ENCODE data around the gene IFIH1.

The IFIH1 gene

DNA sequence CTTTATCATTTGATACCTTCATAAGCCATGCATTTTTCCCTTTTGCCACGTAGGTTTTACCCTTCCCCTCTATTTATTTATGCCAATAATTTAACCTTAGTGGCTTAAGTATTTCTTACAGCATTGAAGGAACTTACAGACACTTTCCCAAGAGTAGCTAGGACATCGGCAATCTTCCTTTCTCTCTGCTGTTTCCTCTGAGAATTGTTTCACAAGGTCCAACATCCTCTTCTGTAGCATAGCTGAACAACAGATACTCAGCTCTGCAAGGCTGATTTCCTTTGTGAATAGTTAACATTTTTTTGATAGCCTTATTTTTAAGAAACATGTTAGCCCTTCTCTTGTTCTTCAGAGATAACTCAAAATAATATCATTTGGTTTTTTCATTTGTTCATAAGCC, 24.4 kb upstream of the IFIH1 start:
- no peak overlapping the region for H2AK5ac ChIP-seq (ENCODE audit: low read length)
- no peaks in the 10 kb centered on the region for H3K27me3 ChIP-seq (ENCODE audit: insufficient read depth, low read length, poor library complexity)
- no peak overlapping the region for H3K56ac ChIP-seq (ENCODE audit: low read length)
- DNase-seq, result no peak
- no peak overlapping the region for H2BK15ac ChIP-seq (replicated peaks; ENCODE audit: low read depth)
- H3K18ac ChIP-seq (ENCODE audit: low read length), result no peak overlapping the region
- H3K36me3 ChIP-seq (ENCODE audit: control insufficient read depth, insufficient read depth, low read length), result no peaks in the 10 kb centered on the region
- no CpG with 5 or more reads among the region's 2 CpGs for WGBS (ENCODE audit: extremely low coverage, insufficient coverage, low lambda C conversion rate)
- H2BK120ac ChIP-seq (ENCODE audit: low read depth, low read length), result no peak overlapping the region
- no peak overlapping the region for H3K4me3 ChIP-seq (ENCODE audit: low read length)
- no peak overlapping the region for H3K23ac ChIP-seq (ENCODE audit: low read length)
- H3K4ac ChIP-seq (ENCODE audit: low read depth, low read length), result no peak overlapping the region
- H4K5ac ChIP-seq (ENCODE audit: low read length), result no peak overlapping the region
- H3K4me2 ChIP-seq (ENCODE audit: low read length), result no peak overlapping the region
- H3K27ac ChIP-seq (ENCODE audit: low read depth, low read length), result no peak overlapping the region
- no peak overlapping the region for H2BK5ac ChIP-seq (ENCODE audit: low read length)
- no peak overlapping the region for H3K9ac ChIP-seq (ENCODE audit: low read length)
- no peak overlapping the region for H4K8ac ChIP-seq (ENCODE audit: low read depth, low read length)
- H3K79me2 ChIP-seq (ENCODE audit: control insufficient read depth, insufficient read depth, low read length), result no peaks in the 10 kb centered on the region
- H3K4me1 ChIP-seq (ENCODE audit: control insufficient read depth, low read depth, low read length), result no peaks in the 10 kb centered on the region
- peaks cover 1% of the 10 kb centered on the region for H3K79me1 ChIP-seq (ENCODE audit: low read length)

DNA sequence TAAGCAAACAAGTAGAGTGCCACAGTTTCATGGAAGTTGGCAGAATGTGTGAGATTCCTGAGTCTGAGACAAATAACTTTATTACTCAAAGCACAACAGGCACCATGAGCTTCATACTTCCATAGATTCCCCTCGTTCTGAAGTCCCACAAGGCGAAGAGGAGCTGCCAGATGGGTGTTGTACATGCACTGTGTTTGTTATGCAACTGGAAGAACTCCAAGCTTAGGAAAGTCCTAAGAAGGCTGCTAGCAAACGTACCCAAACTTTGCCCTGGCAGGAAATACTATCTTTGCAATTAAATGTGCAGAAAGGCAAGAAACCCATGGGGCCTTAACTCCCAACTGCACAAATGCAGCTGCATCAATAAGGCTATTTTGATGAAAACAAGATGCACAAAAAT, 23.8 kb upstream of the IFIH1 start:
- Histone ChIP-seq H3K4me3 (ENCODE audit: low read length) (no peak overlapping the region), H3K56ac (ENCODE audit: low read length) (no peak overlapping the region), H3K27me3 (ENCODE audit: insufficient read depth, low read length, poor library complexity) (no peaks in the 10 kb centered on the region), H3K4me2 (ENCODE audit: low read length) (no peak overlapping the region), H3K27ac (ENCODE audit: low read depth, low read length) (no peak overlapping the region), H4K5ac (ENCODE audit: low read length) (no peak overlapping the region), H3K79me1 (ENCODE audit: low read length) (peaks cover 1% of the 10 kb centered on the region), H3K18ac (ENCODE audit: low read length) (no peak overlapping the region), H3K79me2 (ENCODE audit: control insufficient read depth, insufficient read depth, low read length) (no peaks in the 10 kb centered on the region), H2BK120ac (ENCODE audit: low read depth, low read length) (no peak overlapping the region), H3K4ac (ENCODE audit: low read depth, low read length) (no peak overlapping the region), H3K4me1 (ENCODE audit: control insufficient read depth, low read depth, low read length) (no peaks in the 10 kb centered on the region), H2BK15ac (replicated peaks; ENCODE audit: low read depth) (no peak overlapping the region), H3K23ac (ENCODE audit: low read length) (no peak overlapping the region), H2BK5ac (ENCODE audit: low read length) (no peak overlapping the region), H2AK5ac (ENCODE audit: low read length) (no peak overlapping the region), H4K8ac (ENCODE audit: low read depth, low read length) (no peak overlapping the region), H3K36me3 (ENCODE audit: control insufficient read depth, insufficient read depth, low read length) (no peaks in the 10 kb centered on the region), H3K9ac (ENCODE audit: low read length) (no peak overlapping the region)
- WGBS (ENCODE audit: extremely low coverage, insufficient coverage, low lambda C conversion rate), result no CpG with 5 or more reads among the region's 3 CpGs
- no peak for DNase-seq

DNA sequence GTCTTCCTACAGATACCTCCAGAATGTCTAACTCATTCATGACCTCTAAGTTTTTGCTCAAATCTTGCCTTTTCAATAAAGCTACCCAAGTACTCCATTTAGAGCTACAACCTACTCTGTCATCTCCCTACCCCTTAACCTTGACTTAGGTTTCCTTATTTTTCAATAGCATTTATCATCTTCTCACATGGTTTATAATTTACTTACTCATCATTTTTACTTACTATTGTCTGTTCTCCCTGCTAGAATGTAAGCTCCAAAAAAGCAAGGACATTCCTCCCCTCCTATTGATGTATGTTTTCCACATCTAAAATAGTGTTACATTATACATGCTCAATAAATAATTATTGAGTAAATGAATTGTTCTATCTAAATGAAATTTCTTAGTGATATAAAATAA, 22.3 kb upstream of the IFIH1 start:
- H3K4me1 ChIP-seq (ENCODE audit: control insufficient read depth, low read depth, low read length), result no peaks in the 10 kb centered on the region
- H2BK120ac ChIP-seq (ENCODE audit: low read depth, low read length), result no peak overlapping the region
- H2BK15ac ChIP-seq (replicated peaks; ENCODE audit: low read depth), result no peak overlapping the region
- no peak overlapping the region for H3K9ac ChIP-seq (ENCODE audit: low read length)
- no peak overlapping the region for H3K4me2 ChIP-seq (ENCODE audit: low read length)
- H3K23ac ChIP-seq (ENCODE audit: low read length), result no peak overlapping the region
- no peak overlapping the region for H2BK5ac ChIP-seq (ENCODE audit: low read length)
- H2AK5ac ChIP-seq (ENCODE audit: low read length), result no peak overlapping the region
- no peak overlapping the region for H3K18ac ChIP-seq (ENCODE audit: low read length)
- no peak overlapping the region for H3K4ac ChIP-seq (ENCODE audit: low read depth, low read length)
- no peak overlapping the region for H3K4me3 ChIP-seq (ENCODE audit: low read length)
- no peak overlapping the region for H3K56ac ChIP-seq (ENCODE audit: low read length)
- H4K5ac ChIP-seq (ENCODE audit: low read length), result no peak overlapping the region
- H3K79me1 ChIP-seq (ENCODE audit: low read length), result no peaks in the 10 kb centered on the region
- no peaks in the 10 kb centered on the region for H3K36me3 ChIP-seq (ENCODE audit: control insufficient read depth, insufficient read depth, low read length)
- H3K27ac ChIP-seq (ENCODE audit: low read depth, low read length), result no peak overlapping the region
- no peak for DNase-seq
- H3K27me3 ChIP-seq (ENCODE audit: insufficient read depth, low read length, poor library complexity), result no peaks in the 10 kb centered on the region
- no peak overlapping the region for H4K8ac ChIP-seq (ENCODE audit: low read depth, low read length)
- no peaks in the 10 kb centered on the region for H3K79me2 ChIP-seq (ENCODE audit: control insufficient read depth, insufficient read depth, low read length)

- Histone ChIP-seq H3K18ac (ENCODE audit: low read length) (no peak overlapping the region), H3K79me2 (ENCODE audit: control insufficient read depth, insufficient read depth, low read length) (no peaks in the 10 kb centered on the region), H4K5ac (ENCODE audit: low read length) (no peak overlapping the region), H2BK120ac (ENCODE audit: low read depth, low read length) (no peak overlapping the region), H3K23ac (ENCODE audit: low read length) (no peak overlapping the region), H3K79me1 (ENCODE audit: low read length) (no peaks in the 10 kb centered on the region), H3K4ac (ENCODE audit: low read depth, low read length) (no peak overlapping the region), H3K4me2 (ENCODE audit: low read length) (no peak overlapping the region), H3K27me3 (ENCODE audit: insufficient read depth, low read length, poor library complexity) (no peaks in the 10 kb centered on the region), H3K36me3 (ENCODE audit: control insufficient read depth, insufficient read depth, low read length) (no peaks in the 10 kb centered on the region), H2BK5ac (ENCODE audit: low read length) (no peak overlapping the region), H2BK15ac (replicated peaks; ENCODE audit: low read depth) (no peak overlapping the region), H3K4me1 (ENCODE audit: control insufficient read depth, low read depth, low read length) (no peaks in the 10 kb centered on the region), H4K8ac (ENCODE audit: low read depth, low read length) (no peak overlapping the region), H2AK5ac (ENCODE audit: low read length) (no peak overlapping the region), H3K9ac (ENCODE audit: low read length) (no peak overlapping the region), H3K4me3 (ENCODE audit: low read length) (no peak overlapping the region), H3K56ac (ENCODE audit: low read length) (no peak overlapping the region), H3K27ac (ENCODE audit: low read depth, low read length) (no peak overlapping the region)
- no peak for DNase-seq
- WGBS (ENCODE audit: extremely low coverage, insufficient coverage, low lambda C conversion rate), result no CpG with 5 or more reads among the region's 2 CpGs
Measured at GRCh38 chr2:162337868-162338267, 19.4 kb upstream of the IFIH1 start.

DNA sequence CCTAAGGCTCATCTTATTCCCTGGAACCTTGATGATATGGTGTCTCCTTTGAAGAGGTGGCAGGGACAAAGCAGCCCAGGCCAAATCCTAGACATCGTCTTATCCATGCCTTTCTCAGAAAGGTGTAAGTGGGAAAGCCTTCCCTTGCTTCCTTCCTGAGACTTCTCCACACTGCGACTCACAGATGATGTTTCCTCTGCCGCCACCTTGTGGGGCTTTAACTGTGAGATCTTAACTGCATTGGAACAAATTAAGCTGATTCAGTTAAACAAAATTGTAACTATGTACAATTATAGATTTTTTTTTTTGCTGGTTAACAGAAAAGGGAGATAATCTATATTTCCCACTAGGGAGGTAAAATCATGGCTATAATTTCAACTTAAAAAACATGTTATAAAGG, 15.5 kb upstream of the IFIH1 start:
- Histone ChIP-seq H3K4me2 (ENCODE audit: low read length) (no peak overlapping the region), H2BK120ac (ENCODE audit: low read depth, low read length) (no peak overlapping the region), H3K79me2 (ENCODE audit: control insufficient read depth, insufficient read depth, low read length) (no peaks in the 10 kb centered on the region), H4K5ac (ENCODE audit: low read length) (no peak overlapping the region), H3K4ac (ENCODE audit: low read depth, low read length) (no peak overlapping the region), H3K4me3 (ENCODE audit: low read length) (no peak overlapping the region), H3K23ac (ENCODE audit: low read length) (no peak overlapping the region), H3K27me3 (ENCODE audit: insufficient read depth, low read length, poor library complexity) (no peaks in the 10 kb centered on the region), H2BK15ac (replicated peaks; ENCODE audit: low read depth) (no peak overlapping the region), H3K27ac (ENCODE audit: low read depth, low read length) (no peak overlapping the region), H2BK5ac (ENCODE audit: low read length) (no peak overlapping the region), H3K9ac (ENCODE audit: low read length) (no peak overlapping the region), H4K8ac (ENCODE audit: low read depth, low read length) (peak overlapping the region; percentile 39), H3K18ac (ENCODE audit: low read length) (no peak overlapping the region), H3K36me3 (ENCODE audit: control insufficient read depth, insufficient read depth, low read length) (no peaks in the 10 kb centered on the region), H3K4me1 (ENCODE audit: control insufficient read depth, low read depth, low read length) (no peaks in the 10 kb centered on the region), H3K79me1 (ENCODE audit: low read length) (no peaks in the 10 kb centered on the region), H2AK5ac (ENCODE audit: low read length) (no peak overlapping the region), H3K56ac (ENCODE audit: low read length) (no peak overlapping the region)
- peak; percentile 67 for DNase-seq
- WGBS (ENCODE audit: extremely low coverage, insufficient coverage, low lambda C conversion rate), result no CpG with 5 or more reads among the region's 3 CpGs

DNA sequence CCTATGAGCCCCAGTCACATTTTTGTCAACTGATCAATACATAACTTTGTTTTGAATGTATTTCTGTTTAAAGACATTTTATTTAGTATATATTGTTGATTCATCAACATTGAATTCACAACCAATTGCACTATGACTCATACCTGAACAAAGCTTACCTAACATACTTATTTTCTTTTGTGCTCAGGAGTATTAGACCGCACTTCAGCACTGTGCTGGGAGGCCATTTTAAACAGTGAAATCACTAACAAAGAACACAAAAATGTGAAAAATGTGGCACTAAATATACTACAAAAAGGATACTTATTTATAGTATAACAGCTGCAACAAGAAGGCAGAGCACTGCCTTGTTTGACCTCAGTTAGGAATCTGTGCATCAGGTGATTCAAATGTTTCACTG, 12.4 kb upstream of the IFIH1 start:
- no peaks in the 10 kb centered on the region for H3K27me3 ChIP-seq (ENCODE audit: insufficient read depth, low read length, poor library complexity)
- H3K4me3 ChIP-seq (ENCODE audit: low read length), result no peak overlapping the region
- H3K4me2 ChIP-seq (ENCODE audit: low read length), result no peak overlapping the region
- H2AK5ac ChIP-seq (ENCODE audit: low read length), result no peak overlapping the region
- H2BK120ac ChIP-seq (ENCODE audit: low read depth, low read length), result no peak overlapping the region
- H3K18ac ChIP-seq (ENCODE audit: low read length), result no peak overlapping the region
- H3K36me3 ChIP-seq (ENCODE audit: control insufficient read depth, insufficient read depth, low read length), result no peaks in the 10 kb centered on the region
- H4K5ac ChIP-seq (ENCODE audit: low read length), result no peak overlapping the region
- no peak overlapping the region for H2BK5ac ChIP-seq (ENCODE audit: low read length)
- H4K8ac ChIP-seq (ENCODE audit: low read depth, low read length), result no peak overlapping the region
- H3K27ac ChIP-seq (ENCODE audit: low read depth, low read length), result no peak overlapping the region
- no peak overlapping the region for H3K56ac ChIP-seq (ENCODE audit: low read length)
- DNase-seq, result no peak
- no peak overlapping the region for H3K9ac ChIP-seq (ENCODE audit: low read length)
- no peaks in the 10 kb centered on the region for H3K79me1 ChIP-seq (ENCODE audit: low read length)
- H3K23ac ChIP-seq (ENCODE audit: low read length), result no peak overlapping the region
- no peak overlapping the region for H2BK15ac ChIP-seq (replicated peaks; ENCODE audit: low read depth)
- WGBS (ENCODE audit: extremely low coverage, insufficient coverage, low lambda C conversion rate), result no CpG with 5 or more reads among the region's 1 CpG
- no peaks in the 10 kb centered on the region for H3K4me1 ChIP-seq (ENCODE audit: control insufficient read depth, low read depth, low read length)
- no peak overlapping the region for H3K4ac ChIP-seq (ENCODE audit: low read depth, low read length)
- no peaks in the 10 kb centered on the region for H3K79me2 ChIP-seq (ENCODE audit: control insufficient read depth, insufficient read depth, low read length)

All from mesendoderm (in vitro differentiated cells).